Measurements from ENCODE around the gene WDR4. TPM values are rescaled to one million over a fixed set of nuclear protein-coding genes. Genes with fewer than 3 reads are reported as not detected.

The WDR4 gene
- polyA plus RNA-seq, 1 of the 3 experiments (the other 2 are of a cell fraction) = 26.5 TPM

- 94% methylated on average over 17 of the region's 21 CpGs for WGBS (ENCODE audit: low lambda C conversion rate)
- H3K4me3 ChIP-seq (ENCODE audit: low read depth in 2 of 2, low read length in 1 of 2) = no peak overlapping the region
- CTCF ChIA-PET = interaction anchor here (0.6 to 1.0 kb wide), 2 partner anchors 189 to 248 kb away, joined by 3 to 4 read pairs; partner anchors contain the start of gene PDE9A
- no peak for TF ChIP-seq TCF12 (IDR thresholded peaks at IDR 0.05)
- H2AFZ ChIP-seq (ENCODE audit: low read depth) = no peak overlapping the region
- H3K4me1 ChIP-seq (ENCODE audit: control insufficient read depth in 1 of 2, insufficient read depth in 2 of 2, low read depth in 1 of 2, low read length in 1 of 2) = no peaks in the 10 kb centered on the region
- no peak overlapping the region for H3K27ac ChIP-seq (ENCODE audit: low read depth in 2 of 2, low read length in 1 of 2)
- no peak overlapping the region for H3K9ac ChIP-seq
- H3K9me2 ChIP-seq = no peaks in the 10 kb centered on the region
- POLR2A ChIA-PET = no interaction called here
- no peaks in the 10 kb centered on the region for H3F3A ChIP-seq (replicated peaks; ENCODE audit: insufficient read depth)
- no peaks in the 10 kb centered on the region for H3K9me3 ChIP-seq
- peaks cover 12 to 46% of the 10 kb centered on the region in 2 experiments for H3K36me3 ChIP-seq (replicated peaks in 1 of 2; ENCODE audit: control insufficient read depth in 1 of 2, insufficient read depth in 2 of 2, low read length in 1 of 2)
- H3K79me2 ChIP-seq (ENCODE audit: insufficient read depth) = peaks cover 34% of the 10 kb centered on the region
- DNase-seq = peak; percentile 12
- H3K27me3 ChIP-seq (ENCODE audit: insufficient read depth) = no peaks in the 10 kb centered on the region
- no peak overlapping the region for H3K4me2 ChIP-seq
- peaks cover 17% of the 10 kb centered on the region for H4K20me1 ChIP-seq (ENCODE audit: insufficient read depth)
Observed at GRCh38 chr21:42841156-42841915, 38.0 kb downstream of the WDR4 start.

DNA sequence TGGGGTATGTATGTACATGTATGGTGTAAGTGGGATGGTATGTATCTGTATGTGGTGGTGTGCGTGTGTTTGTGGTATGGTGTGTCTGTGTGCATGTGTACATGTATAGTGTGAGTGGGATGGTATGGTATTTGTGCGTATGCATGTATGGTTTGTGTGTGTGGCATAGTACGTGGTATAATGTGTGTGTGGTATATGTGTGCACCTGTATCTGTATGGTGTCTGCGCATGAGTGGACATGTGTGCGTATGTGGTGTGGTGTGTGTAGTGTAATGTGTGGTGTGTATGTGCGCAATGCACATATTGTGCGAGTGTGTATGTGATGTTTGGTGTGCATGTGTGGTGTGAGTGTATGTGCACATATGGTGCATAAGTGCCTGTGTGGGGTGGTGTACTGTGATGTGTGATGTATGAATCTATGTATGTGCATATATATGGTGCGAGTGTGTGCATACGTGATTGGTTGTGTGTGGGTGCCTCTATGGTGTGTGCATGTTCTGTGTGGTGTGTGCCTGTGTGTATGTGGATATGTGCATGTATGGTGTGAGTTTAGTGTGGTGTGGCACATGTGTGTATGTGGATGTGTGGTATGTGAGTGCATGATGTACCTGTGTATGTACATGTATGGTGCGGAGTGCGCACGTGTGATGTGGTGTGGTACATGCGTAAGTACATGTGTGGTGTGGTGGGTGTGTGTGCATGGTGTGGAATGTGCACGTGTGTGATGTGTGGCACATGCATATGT is 38.8 kb downstream of the WDR4 start:
- H3K4me2 ChIP-seq = no peak overlapping the region
- no peak overlapping the region for H2AFZ ChIP-seq (ENCODE audit: low read depth)
- no peaks in the 10 kb centered on the region for H3F3A ChIP-seq (replicated peaks; ENCODE audit: insufficient read depth)
- no peaks in the 10 kb centered on the region for H3K4me1 ChIP-seq (ENCODE audit: control insufficient read depth in 1 of 2, insufficient read depth in 2 of 2, low read depth in 1 of 2, low read length in 1 of 2)
- 98% methylated on average over 14 of the region's 14 CpGs for WGBS (ENCODE audit: low lambda C conversion rate)
- H3K36me3 ChIP-seq (replicated peaks in 1 of 2; ENCODE audit: control insufficient read depth in 1 of 2, insufficient read depth in 2 of 2, low read length in 1 of 2) = peaks cover 12 to 45% of the 10 kb centered on the region in 2 experiments
- H3K27me3 ChIP-seq (ENCODE audit: insufficient read depth) = no peaks in the 10 kb centered on the region
- TF ChIP-seq NFIC (IDR thresholded peaks at IDR 0.05; ENCODE audit: borderline replicate concordance) = no peak
- TF ChIP-seq RXRA (IDR thresholded peaks at IDR 0.05; ENCODE audit: borderline replicate concordance, low read depth) = no peak
- no peak for TF ChIP-seq IRF3 (IDR thresholded peaks at IDR 0.05; ENCODE audit: low read depth, low read length)
- TF ChIP-seq POLR2AphosphoS5 (IDR thresholded peaks at IDR 0.05; ENCODE audit: low read depth, low read length) = no peak
- TF ChIP-seq EZH2phosphoT487 (IDR thresholded peaks at IDR 0.05; ENCODE audit: borderline replicate concordance, low read depth) = no peak
- no peak for TF ChIP-seq MAX (IDR thresholded peaks at IDR 0.05; ENCODE audit: low read depth)
- no peak for TF ChIP-seq RCOR1 (IDR thresholded peaks at IDR 0.05; ENCODE audit: low read length)
- peaks cover 17% of the 10 kb centered on the region for H4K20me1 ChIP-seq (ENCODE audit: insufficient read depth)
- H3K9me3 ChIP-seq = no peaks in the 10 kb centered on the region
- ChIA-PET CTCF (interaction anchor here (1.0 kb wide), 1 partner anchor 188 kb away, joined by 3 read pairs; the partner anchor contains the start of gene PDE9A), POLR2A (no interaction called here)
- H3K9me2 ChIP-seq = no peaks in the 10 kb centered on the region
- no peak overlapping the region for H3K4me3 ChIP-seq (ENCODE audit: low read depth in 2 of 2, low read length in 1 of 2)
- H3K79me2 ChIP-seq (ENCODE audit: insufficient read depth) = peaks cover 27% of the 10 kb centered on the region
- H3K9ac ChIP-seq = no peak overlapping the region
- DNase-seq = no peak
- no peak overlapping the region for H3K27ac ChIP-seq (ENCODE audit: low read depth in 2 of 2, low read length in 1 of 2)
